ENCODE measurements around the gene MRPL53. TPM values are rescaled to one million over a fixed set of nuclear protein-coding genes. Genes with fewer than 3 reads are reported as not detected.

MRPL53 gene
- total and polyA plus RNA-seq, 9 of the 15 experiments (the other 6 are each of a cell fraction or from before 2014, with no cell fraction given), result 11.5 to 87.9 (median 41.1) TPM

GRCh38 chr2:74507926-74508520 lies 35.5 kb upstream of the MRPL53 start (continued):
- no peak for TF ChIP-seq RUNX1 (IDR thresholded peaks at IDR 0.05; ENCODE audit: low read depth)
- no peak for TF ChIP-seq SAFB (IDR thresholded peaks at IDR 0.05; ENCODE audit: borderline replicate concordance, low read depth, low read length)
- TF ChIP-seq TBP (optimal IDR thresholded peaks at IDR 0.05; ENCODE audit: low read depth, low read length), result no peak
- TF ChIP-seq EP400 (IDR thresholded peaks at IDR 0.05), result no peak
- no peak for TF ChIP-seq ZBTB1 (CRISPR knock-in tag; IDR thresholded peaks at IDR 0.05; ENCODE audit: borderline replicate concordance, low read depth)
- TF ChIP-seq ZNF253 (CRISPR knock-in tag; conservative IDR thresholded peaks at IDR 0.05), result no peak
- no peak for TF ChIP-seq JUND (IDR thresholded peaks at IDR 0.05; ENCODE audit: borderline replicate concordance, low read depth, low read length)
- TF ChIP-seq JUND (tag; IDR thresholded peaks at IDR 0.05; ENCODE audit: borderline replicate concordance, low read depth, low read length), result no peak; the same call in 2 of the 3 replicates
- no peak for TF ChIP-seq KAT8 (IDR thresholded peaks at IDR 0.05; ENCODE audit: low read depth)
- TF ChIP-seq OTX1 (CRISPR knock-in tag; IDR thresholded peaks at IDR 0.05), result no peak
- TF ChIP-seq TRIM28 (IDR thresholded peaks at IDR 0.05), result no peak
- TF ChIP-seq USF2 (CRISPR knock-in tag; IDR thresholded peaks at IDR 0.05), result no peak
- TF ChIP-seq SMAD3 (CRISPR knock-in tag; conservative IDR thresholded peaks at IDR 0.05), result no peak
- TF ChIP-seq HMG20A (CRISPR knock-in tag; conservative IDR thresholded peaks at IDR 0.05), result no peak
- TF ChIP-seq ZKSCAN3 (CRISPR knock-in tag; IDR thresholded peaks at IDR 0.05), result no peak
- TF ChIP-seq ILF3 (IDR thresholded peaks at IDR 0.05; ENCODE audit: borderline replicate concordance), result no peak
- TF ChIP-seq ZNF644 (tag; IDR thresholded peaks at IDR 0.05; ENCODE audit: low read depth), result peak; percentile 55
- TF ChIP-seq YBX1 (IDR thresholded peaks at IDR 0.05), result no peak
- TF ChIP-seq EGR1 (conservative IDR thresholded peaks at IDR 0.05), result no peak
- no peak for TF ChIP-seq ZNF41 (CRISPR knock-in tag; conservative IDR thresholded peaks at IDR 0.05)
- no peak for TF ChIP-seq DLX4 (CRISPR knock-in tag; IDR thresholded peaks at IDR 0.05)
- no peak for TF ChIP-seq PRMT5 (CRISPR knock-in tag; IDR thresholded peaks at IDR 0.05)
- TF ChIP-seq ZNF584 (CRISPR knock-in tag; IDR thresholded peaks at IDR 0.05; ENCODE audit: low read depth), result 0 out of 2 replicates have a peak, but pooled peaks have one; percentile 58
- TF ChIP-seq CREB3L1 (IDR thresholded peaks at IDR 0.05; ENCODE audit: borderline replicate concordance, low read depth), result peak; percentile 14; the same call in 1 of the 2 replicates
- peak; percentile 51 for TF ChIP-seq RBFOX2 (IDR thresholded peaks at IDR 0.05; ENCODE audit: low read depth, low read length)
- TF ChIP-seq ARID1B (IDR thresholded peaks at IDR 0.05), result peak; percentile 38; the same call in 1 of the 2 replicates
- TF ChIP-seq USF1 (CRISPR knock-in tag; IDR thresholded peaks at IDR 0.05), result no peak
- TF ChIP-seq CTBP1 (IDR thresholded peaks at IDR 0.05; ENCODE audit: borderline replicate concordance), result peak; percentile 11; the same call in 1 of the 2 replicates
- TF ChIP-seq KLF1 (tag; IDR thresholded peaks at IDR 0.05), result no peak
